GM19099 (cell line): Measurements from ENCODE around the gene LHPP.

Experiments used
- POLR2A ChIP-seq: IDR thresholded peaks from 3 replicates; pipeline ENCODE4 v1.6.1; 2011; ENCODE audit warnings: low read depth; ENCODE audit not compliant: insufficient read length; ENCODE audit errors: extremely low read depth

Gene LHPP

DNA sequence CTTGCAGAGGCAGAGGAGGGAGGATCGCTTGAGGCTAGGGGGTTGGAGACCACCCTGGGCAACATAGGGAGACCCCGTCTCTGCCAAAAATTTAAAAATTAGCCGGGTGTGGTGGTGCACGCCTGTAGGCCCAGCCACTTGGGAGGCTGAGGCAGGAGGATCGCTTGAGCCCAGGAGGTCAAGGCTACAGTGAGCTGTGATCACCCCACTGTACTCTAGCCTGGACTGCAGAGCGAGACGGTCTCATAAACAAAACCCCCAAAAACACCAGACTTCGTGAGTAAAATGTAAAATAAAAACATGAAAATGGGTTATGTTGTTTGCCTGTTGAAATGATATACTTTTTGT, 699 bp downstream of the LHPP start:
- TF ChIP-seq POLR2A: no peak

DNA sequence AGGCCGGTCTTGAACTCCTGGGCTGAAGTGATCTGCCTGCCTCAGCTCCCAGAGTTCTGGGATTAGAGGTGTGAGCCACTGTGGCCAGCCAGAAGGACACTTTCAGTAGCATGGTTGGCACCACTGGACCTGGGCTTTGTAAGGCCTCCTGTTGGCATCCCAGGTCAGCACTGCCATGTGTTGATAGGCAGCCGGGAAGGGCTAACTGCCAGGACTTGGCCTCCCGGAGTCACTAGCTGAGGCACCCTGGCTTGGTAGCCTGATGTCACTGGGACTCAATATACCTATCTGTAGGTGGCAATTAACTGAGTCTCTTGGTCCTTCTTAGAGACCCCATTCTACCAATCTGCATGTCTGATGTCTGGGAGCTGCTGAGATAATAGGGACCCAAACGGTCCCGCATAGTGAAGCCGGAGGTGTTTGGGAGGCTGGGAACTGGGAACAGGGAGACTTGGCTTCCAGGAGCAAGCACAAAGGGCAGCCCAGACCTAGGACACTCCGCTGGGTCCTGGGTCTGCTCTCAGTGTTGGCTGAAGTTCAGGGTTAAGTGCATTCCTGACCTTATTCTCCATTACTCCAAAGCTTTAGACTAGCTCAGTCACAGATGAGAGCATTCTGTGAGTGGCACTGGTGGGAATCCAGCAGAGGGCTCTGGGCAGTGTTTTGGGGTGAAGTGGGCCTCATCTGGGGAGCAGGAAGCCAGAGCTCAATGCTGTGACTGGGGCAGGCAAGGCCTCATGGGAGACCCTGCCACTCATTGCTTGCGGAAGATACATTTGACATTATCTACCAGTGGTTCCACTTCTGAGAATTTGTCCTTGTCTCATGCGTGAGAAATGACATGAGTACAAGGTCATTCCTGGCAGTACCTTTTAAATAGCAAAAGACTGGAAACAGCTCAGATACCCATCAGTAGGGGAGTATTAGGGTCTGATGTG, 2.7 kb downstream of the LHPP start:
- no peak for TF ChIP-seq POLR2A

DNA sequence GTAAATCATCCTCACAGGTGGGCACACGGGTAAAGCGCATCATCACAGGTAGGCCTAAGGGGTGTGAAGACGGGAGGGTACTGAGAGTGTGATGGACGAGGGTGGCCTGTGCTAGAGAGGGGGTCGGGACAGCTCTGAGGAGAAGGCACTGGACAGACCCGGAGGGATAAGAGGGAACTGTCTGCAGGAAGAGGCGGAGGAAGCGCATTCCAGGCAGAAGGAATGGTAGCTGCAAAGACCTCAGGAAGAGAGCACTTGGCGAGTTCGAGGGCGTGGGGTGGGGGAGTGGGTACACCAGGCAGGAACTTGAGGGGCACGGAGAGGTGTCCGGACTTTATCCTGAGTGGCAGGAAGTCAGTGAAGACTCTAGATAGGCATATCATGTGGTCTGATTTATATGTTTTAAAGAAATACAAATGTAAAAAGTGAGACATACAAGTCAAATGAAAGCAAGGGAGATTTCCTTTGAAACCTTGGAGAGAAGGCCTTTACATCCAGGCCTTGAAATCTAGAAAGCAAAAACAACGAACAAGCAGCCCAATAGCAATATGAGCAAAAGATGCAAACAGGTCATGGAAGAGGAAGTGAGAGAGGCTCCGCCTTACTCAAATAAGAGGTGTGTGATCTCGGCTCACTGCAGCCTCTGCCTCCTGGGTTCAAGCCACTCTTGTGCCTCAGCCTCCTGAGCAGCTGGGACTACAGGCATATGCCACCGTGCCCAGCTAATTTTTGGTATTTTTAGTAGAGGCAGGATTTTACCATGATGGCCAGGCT, 3.6 kb downstream of the LHPP start:
- no peak for TF ChIP-seq POLR2A

- TF ChIP-seq POLR2A: no peak
Measured at GRCh38 chr10:124465777-124466488, 4.3 kb downstream of the LHPP start.

DNA sequence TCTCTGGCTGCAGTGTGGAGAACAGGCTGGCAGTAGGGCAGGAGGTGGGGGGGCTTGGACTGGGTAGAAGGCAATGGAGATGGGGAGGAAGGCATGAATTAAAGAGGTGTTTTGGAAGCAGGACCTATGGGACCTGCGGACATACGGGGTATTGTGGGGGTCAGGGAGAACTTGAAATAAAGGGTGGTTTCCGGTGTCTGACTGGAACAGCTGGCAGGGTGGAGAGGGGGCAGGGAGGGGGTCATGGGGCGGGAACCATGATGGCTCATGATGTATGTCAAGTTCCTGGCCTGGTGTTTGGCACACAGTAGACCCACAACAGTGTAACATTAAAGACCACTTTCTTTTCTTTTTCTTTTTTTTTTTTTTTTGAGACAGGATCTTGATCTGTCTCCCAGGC, 5.5 kb downstream of the LHPP start:
- TF ChIP-seq POLR2A: no peak

DNA sequence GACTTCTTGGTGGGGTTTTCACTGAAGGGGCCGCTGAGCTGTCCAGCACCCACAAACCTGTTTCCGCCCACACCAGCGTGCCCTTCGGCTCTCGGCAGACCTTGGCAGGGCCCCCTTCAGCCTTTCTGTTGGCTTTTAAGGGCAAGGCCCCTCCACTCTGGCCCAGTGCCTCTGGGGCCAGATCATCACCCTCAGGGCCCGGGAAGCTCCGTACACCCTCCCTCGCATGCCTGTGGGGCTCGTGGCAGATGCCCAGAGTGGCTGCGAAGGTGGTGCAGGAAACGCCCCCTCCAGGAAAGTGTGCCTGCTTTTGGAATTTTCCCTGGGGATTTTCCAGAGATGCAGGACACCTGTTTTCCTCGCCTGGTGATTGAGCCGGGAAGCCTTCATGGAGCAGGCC, 7.0 kb downstream of the LHPP start:
- no peak for TF ChIP-seq POLR2A

DNA sequence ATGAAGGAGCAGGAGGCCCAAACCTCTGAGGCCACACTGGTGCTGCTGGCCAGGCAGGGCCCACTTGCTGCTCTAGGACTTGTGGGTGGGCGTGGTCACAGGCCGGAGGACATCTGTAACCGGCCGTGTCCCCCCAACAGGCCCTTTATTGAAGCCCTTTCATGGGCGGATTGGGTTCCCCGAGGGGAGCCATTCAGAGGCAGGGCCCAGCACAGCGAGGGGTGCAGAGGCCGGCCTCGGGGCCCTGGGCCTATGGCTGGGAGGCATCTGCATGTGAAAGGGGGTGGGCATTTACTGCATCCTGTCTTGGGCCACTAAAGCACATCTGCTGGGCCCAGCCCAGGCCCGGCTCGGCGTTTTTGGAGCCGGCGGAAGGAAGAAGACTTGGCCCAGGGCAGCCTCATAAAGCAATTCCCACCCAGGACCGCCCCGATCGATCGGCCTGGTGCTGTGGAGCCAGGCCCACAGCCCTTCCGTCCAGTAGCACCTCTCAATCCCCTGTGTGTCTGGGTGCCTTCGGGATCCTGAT, 8.4 kb downstream of the LHPP start:
- no peak for TF ChIP-seq POLR2A

GRCh38 chr10:124470544-124471434, 9.2 kb downstream of the LHPP start:
- no peak for TF ChIP-seq POLR2A

- no peak for TF ChIP-seq POLR2A
Measured at GRCh38 chr10:124472071-124472470, 10.4 kb downstream of the LHPP start.

DNA sequence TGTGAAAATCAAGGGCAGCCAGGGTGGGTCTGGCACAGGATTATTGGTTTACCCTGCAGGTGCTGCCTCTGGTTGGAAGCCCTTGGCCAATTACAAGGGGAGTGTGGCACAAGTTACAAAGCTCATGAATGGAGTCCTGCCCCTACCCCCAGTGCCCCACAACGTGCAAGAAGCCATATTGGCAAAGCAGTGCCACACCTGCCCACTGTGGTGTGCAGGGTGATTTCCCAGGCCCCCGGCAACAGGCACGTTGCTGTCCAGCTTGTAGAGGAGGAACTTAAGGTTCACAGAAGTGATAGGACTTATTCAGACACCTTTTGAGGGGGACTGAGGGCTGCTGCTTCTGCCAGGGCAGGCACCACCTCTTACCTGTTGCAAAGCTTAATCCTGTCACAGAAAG, 11.4 kb downstream of the LHPP start:
- TF ChIP-seq POLR2A: no peak

DNA sequence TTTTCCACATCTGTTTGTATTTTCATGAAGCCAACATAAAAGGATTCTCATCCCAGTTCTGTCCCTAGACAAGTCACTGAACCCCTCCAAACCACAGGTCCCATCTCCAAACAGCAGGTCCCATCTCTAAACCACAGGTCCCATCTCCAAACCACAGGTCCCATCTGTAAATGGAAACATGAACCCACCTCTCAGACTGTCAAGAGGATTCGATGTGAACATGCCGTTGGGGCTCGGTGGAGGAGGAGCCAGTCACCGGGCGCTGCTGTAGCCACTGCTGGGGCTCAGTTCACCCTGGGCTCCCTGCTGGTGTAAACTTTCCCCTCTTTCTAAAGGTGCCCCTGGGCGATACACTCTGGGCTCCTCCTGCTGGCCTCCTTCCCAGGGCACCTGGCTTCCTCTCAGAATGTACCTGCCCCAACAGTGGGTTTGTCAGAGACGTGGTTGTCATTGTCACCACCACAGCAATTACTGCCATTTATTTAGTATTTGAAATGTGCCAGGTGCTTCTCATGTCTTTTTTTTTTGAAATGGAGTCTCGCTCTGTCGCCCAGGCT, 13.0 kb downstream of the LHPP start:
- no peak for TF ChIP-seq POLR2A

DNA sequence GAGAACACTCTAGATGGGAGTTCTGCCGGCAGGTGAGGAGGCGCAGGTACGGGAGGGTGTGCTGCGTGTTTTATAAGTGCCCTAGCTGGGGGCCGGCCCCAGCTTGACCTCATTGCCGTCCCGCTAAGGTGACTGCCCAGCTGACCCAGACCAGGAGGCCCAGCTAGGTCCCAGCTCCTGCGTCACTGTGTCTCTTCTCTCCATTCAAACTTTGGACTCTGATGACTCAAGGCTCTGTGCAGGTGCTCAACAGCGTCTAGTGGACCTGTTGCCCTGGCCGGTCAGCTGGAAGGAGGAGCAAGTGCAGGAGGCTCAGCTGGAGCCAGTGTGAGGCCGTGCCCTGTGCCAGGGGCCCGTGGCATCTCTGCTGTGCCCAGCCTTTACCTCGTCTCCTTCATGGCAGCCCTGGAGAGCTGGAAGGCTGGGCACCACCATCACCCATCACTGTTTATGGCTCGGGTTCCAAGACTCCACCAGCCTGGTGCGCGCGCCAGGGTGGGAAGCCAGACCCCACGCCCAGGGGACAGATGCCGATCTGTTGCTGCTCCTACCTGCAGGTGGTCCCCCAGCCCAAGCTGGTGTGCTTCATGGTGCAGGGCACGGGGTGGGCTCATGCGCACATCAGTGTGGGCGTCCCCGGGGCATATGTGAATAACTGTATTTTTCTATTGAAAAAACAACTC, 14.6 kb downstream of the LHPP start:
- no peak for TF ChIP-seq POLR2A

DNA sequence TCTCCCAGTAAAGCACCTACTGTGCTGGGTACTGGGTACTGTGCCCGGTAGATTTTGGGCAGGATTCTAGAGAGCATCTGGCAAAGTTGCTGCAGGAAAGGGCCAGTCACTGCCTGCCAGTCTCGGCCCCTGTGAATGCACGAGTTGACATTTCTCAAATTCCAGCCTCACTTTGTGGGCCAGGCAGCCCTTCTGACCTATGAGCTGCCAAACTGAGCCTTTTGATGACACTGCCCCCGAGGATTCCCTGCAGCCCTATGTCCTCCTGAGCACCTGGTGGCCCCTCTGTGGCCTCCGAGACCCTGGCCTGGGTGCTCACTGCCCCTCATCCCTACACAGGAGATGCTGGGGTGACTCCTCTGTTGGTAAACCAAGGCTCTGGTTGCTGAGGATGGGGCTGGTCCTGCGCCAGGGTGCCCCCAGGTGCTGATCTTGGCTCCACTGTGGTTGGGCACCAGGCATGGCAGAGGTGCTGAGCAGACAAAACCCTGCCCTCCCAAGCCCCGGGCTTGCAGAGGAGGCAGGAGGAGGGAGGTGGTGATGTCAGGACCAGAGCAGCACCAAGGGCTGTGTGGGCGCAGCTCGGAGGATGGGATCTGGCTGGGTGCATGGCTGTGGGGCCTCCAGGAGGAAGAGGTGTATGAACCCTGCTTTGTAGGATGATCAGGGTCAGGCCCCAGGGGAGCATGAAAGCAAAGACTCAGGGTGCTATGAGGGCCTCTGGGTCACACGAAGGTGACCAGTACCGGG, 16.2 kb downstream of the LHPP start:
- no peak for TF ChIP-seq POLR2A

DNA sequence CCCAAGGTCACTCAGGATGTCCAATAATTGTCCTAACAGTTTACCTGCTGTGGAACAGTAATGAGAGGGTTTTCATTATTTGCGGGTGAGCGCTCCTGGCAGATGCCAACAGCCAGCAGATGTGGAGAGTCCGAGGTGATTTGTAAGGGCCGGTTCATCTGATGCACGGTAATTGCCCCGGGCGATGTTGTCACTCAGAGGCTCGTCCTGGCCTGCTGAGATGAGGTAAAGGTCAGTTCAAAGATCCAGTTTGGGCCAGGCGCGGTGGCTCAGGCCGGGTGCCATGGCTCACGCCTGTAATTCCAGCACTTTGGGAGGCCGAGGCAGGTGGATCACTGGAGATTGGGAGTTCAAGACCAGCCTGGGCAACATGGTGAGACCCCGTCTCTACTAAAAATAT, 16.9 kb downstream of the LHPP start:
- TF ChIP-seq POLR2A: no peak
